HG02642 (cell line): ENCODE measurements around the gene IL17RD.

Source experiments
- ATAC-seq: cut with Tn5 transposase; IDR thresholded peaks from one replicate; pipeline ENCODE4 v1.9.1; 2021; ENCODE audit warnings: mild to moderate bottlenecking; ENCODE audit not compliant: unreplicated experiment, poor library complexity

The IL17RD gene

DNA sequence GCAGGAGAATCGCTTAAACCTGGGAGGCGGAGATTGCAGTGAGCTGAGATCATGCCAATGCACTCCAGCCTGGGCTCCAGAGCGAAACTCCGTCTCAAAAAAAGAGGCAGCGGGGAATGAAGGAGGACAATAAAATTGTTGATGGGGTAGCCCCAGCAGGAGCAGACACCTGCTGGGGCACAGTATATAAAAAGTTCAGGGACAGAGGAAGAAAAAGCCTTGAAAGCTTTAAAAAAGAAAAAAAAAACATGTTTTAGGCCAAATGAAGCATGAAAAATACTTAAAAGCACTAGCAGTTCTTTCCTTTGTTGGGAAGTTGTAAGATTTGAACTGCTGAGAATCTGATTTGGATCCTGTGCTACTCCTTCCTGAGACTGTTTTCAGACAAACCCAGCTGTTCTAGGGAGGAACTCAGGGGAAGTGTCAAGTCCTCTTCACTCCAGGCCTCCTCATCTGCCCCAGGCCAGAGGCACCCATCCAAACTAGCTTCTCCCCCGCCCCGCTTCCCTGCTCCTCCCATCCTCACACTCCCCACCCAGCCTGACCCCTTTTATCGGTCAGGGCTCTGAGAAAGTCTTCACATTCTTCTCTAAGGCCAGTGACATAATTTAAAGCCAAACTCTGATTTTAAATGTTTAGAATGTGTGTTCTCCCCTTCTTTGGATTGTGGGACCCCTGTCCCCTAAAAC is 4.9 kb downstream of the IL17RD start:
- no peak for ATAC-seq

DNA sequence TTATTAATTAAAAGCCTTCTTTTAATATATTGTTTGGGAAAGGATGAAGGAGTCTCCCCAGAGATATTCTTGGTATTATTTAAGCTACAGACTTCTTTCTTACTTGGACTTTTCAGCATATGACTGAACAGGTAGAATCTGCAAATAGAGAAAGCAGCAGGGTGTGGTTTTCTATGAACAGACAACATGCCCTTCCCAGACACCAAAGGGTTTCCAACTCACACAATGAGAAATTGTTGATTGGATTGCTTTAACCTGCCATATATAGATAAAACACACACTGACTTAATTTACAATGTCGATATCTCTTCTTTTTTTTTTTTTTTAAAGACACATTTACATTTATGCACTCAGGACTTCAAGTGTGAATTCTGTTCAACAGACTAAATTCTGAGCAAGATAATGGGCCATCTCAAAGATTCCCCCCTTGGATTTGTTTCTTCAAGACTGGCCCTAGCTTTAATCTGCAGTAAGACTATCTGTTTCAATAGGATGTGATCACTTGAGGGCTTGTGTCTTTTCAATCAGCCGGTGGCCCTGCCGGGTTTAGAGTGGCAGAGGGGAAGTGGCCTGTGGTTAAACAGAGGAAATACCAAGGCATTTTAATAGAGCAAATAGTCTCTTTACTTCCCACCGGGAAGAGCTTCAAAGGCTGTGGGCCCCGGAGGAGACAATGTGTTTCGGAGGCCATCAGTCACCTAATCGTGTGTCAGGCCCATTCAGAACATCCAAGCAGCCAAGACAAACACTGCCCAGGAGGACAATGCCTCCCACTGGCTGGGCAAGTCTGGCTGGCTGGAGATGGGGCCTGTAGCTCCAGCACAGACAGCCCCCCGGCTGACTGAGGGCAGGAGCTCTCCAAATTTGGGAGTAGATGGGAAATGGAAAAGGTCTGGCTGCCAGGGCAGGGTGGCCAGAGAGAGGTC is 6.1 kb downstream of the IL17RD start:
- no peak for ATAC-seq

DNA sequence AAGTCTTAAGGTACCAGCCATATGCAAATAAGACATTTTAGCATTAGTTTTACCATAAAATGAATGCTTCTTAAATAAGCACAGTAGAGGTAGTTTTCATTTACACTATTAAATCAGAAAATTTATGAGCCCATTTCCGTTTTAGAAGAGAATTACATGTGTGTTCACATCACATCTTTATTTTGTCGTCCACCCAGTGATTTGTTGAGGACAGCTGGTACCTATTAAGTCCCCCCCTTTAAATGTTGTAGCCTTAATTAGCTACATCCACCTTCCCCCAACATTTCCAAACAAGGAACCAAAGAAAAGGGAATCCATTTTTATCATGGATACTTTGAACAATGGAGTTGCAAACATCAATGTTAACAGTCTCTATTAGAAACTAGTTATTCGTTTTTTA is 6.8 kb downstream of the IL17RD start:
- ATAC-seq = no peak

DNA sequence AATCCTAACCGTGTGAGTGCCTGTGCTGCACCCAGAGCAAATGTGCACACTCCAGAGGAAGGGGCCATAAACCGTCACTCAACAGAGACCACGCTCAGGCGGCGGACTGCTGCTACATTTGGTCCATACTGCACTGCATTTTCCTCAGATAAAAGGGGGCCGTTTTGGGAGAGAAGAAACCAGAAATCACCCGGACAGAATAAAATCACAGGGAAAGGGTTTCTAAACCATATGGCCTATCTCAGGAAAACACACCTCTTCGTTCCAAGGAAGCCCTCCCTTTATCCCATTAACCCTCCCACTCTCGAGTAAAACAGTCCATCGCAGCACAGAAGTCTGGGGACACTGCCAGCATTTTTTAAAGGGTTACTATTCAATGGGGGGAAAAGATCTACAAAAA is 7.6 kb downstream of the IL17RD start:
- no peak for ATAC-seq

DNA sequence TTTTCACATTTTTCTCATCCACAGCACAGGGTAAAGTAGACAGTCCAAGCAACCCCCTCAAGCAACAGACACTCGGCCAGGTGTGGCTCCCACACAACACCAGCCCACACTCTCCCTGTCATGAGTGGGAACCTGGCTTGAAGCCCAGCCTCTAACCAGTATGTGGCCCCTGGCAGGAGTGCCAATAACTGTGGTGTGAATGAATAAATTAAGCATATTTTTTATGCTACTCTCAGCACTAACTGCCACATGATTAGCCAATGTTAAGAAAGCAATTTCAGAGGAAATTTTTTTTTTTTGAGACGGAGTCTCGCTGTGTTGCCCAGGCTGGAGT is 9.9 kb downstream of the IL17RD start:
- no peak for ATAC-seq

GRCh38 chr3:57154470-57155309 is 10.5 kb downstream of the IL17RD start:
- no peak for ATAC-seq

DNA sequence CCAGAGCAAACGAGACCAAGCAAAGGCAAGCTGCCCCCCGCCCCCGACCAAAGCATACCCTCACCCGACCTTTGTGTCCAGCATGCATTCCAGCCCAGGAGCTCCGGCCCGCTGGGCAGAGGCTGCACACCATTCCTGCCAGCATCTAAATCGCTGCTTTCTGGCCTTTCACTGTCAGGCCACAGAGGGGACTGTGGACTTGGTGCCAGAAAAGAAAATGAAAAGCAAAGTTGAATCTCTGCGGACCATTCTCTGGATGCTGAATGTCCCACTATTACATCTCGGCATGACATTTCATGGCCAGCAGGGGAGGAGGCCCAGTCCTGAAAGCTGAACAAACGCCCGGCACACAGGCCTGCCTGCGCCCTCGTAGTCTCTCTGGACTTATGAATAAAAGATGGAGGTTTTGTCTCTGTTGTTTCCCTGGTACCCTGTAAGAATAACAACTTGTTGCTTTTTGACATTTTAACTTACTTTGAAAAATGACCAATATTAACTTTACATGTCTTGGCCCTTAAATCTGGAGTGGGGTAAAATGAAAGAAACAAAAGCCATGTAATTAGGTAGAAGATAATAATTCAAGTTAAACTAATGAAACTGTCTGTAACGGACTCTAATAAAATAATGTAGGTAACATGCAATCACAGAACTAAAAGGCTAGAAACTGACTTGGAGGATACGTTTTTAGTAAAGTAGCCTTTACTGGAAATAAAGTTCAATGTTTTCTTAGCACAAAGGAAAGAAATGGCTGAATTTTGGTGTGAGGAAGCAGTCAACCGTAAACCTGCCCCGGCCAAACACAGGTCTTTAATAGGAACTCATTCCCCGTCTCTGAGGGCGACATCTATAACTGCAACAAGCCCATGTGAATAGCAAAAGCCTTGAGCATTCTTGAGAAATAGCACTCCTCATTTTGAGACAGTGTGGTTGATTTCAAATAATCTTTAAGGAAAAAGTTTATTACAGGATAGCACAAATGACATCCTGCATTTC is 12.7 kb downstream of the IL17RD start:
- ATAC-seq = no peak

DNA sequence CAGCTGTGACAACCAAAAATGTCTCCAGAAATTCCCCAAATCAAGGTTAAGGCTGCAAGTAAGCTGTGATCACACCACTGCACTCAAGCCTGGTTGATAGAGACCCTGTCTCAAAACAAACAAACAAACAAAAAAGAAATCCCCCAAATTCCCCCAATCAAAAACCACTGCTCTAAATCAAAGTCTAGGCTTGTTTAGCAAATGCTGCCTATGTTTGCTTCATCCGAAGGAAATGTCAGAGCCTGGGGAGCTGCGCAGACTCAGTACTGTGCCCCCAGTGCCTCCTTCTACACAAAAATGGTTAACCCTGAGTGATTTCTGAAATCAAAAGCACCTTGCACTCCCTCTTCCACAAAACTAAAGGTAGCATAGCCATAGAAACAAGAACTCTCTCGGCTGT is 13.4 kb downstream of the IL17RD start:
- no peak for ATAC-seq

- no peak for ATAC-seq
Measured at GRCh38 chr3:57151021-57151449, 14.1 kb downstream of the IL17RD start.

GRCh38 chr3:57150113-57150581 is 15.0 kb downstream of the IL17RD start:
- no peak for ATAC-seq

DNA sequence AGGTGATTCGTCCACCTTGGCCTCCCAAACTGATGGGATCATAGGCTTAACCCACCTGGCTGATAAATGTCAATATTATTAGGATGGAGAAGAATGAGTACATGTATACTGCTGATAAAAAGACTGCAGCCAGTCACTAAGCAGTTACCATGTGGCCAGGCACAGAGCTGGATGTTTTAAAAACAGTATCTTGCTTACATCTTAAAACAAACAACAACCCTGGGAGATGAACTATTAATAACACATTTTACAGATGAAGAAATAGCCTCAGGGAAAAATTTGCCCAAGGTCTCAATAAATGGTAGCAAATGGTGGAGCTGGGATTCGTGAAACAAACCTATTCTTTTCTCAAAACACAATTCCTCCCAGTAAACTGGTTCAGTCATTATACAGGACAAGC is 18.1 kb downstream of the IL17RD start:
- no peak for ATAC-seq

- no peak for ATAC-seq
Measured at GRCh38 chr3:57145852-57146251, 19.3 kb downstream of the IL17RD start.

GRCh38 chr3:57144952-57145351 is 20.2 kb downstream of the IL17RD start:
- no peak for ATAC-seq

GRCh38 chr3:57143886-57144459 is 21.2 kb downstream of the IL17RD start:
- ATAC-seq = no peak

- ATAC-seq = no peak
Measured at GRCh38 chr3:57142411-57142723, 22.8 kb downstream of the IL17RD start.

DNA sequence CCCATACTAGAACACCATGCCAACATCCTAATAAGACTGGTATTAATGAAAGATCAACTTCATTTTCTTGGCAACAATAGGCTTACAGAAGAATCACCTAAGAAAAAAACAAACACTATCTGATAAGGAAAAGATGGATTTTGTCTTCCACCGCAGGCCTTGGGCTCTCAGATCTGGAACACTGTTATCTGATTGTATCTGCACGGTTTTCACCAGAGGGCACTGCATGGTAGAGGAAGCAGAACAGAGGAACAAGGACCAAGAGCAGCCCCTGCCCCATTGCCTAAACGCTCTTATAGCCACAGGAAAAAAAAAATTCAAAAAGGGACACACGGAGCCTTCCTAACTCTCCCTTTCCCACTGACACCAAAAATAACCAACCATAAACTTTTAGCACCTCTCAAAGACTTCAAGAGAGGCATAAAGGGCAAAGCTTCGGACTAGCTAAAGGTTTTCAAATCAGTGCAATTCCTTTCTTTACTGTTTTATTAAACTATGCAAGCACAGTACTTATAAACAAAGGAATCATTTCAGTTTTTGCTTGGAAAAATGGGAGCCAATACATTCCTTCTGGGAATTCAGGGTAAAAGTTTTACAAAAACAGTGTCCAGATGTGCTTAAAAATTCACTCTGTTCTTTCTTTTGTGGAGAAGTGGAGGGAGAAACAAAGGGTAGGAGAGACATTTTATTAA is 23.3 kb downstream of the IL17RD start:
- ATAC-seq = no peak

GRCh38 chr3:57140894-57141293 is 24.3 kb downstream of the IL17RD start:
- ATAC-seq = no peak

- no peak for ATAC-seq
Measured at GRCh38 chr3:57135964-57136719, 29.0 kb downstream of the IL17RD start.
